Testis (tissue), 3 donors: ENCODE data around the gene EHBP1. TPM values are rescaled to one million over a fixed set of nuclear protein-coding genes. Genes with fewer than 3 reads are reported as not detected.

ENCODE experiments used
- DNase-seq: peaks from one replicate; pipeline ENCODE4 v3.0.0-alpha.2; 2019
- H3K27ac ChIP-seq, 2 donors: fragments of 200-600 bp; sonication (generic); one replicate each; pipeline ENCODE4 v1.5.1; 2019
- H3K27me3 ChIP-seq: fragments of 200-600 bp; sonication (generic); one replicate; pipeline ENCODE4 v1.5.1; 2019
- H3K36me3 ChIP-seq: fragments of 200-600 bp; sonication (generic); one replicate; pipeline ENCODE4 v1.5.1; 2017; ENCODE audit warnings: low read depth; ENCODE audit errors: missing control alignments
- H3K4me1 ChIP-seq: fragments of 200-600 bp; sonication (generic); one replicate; pipeline ENCODE4 v1.5.1; 2019
- H3K4me3 ChIP-seq, 2 donors: fragments of 200-600 bp; sonication (generic); one replicate each; pipeline ENCODE4 v1.5.1; 2017 to 2019
- H3K9me3 ChIP-seq: fragments of 200-600 bp; sonication (generic); one replicate; pipeline ENCODE4 v1.5.1; 2017
- POLR2A ChIP-seq: fragments of 450-650 bp; IDR thresholded peaks from one replicate; pipeline ENCODE4 v1.6.1; 2017; ENCODE audit warnings: antibody characterized with exemption, mild to moderate bottlenecking, moderate library complexity
- WGBS, 2 donors: methylation state at CpG; one replicate each; pipeline ENCODE4 v1.1.5; 2018; 5-methylcytosine and 5-hydroxymethylcytosine counted together
- intact Hi-C: fragments of 100-400 bp; cut with DNase I; formaldehyde crosslinking; loops from one replicate; pipeline ENCODE4 v1.15.1; 2023; ENCODE audit warnings: low total_unique reads
- polyA plus RNA-seq: library from polyadenylated mRNA; stranded (reverse); fragments of 350-450 nt; fragmentation: Illumina TruSeq; extraction: RNeasy Lipid Tissue Mini Kit (QIAGEN cat#74804); gene quantifications from one replicate; pipeline ENCODE4 v1.2.3, GENCODE V29; 2014; ENCODE audit warnings: low read depth, low replicate concordance; ENCODE audit not compliant: insufficient read depth
- total RNA-seq, 2 donors: library from RNA; depleted of rRNA; stranded (reverse); fragments of >200 nt; gene quantifications; one replicate each; pipeline ENCODE4 v1.2.3, GENCODE V29; 2016
- TF ChIP-seq, protein P1 (sequence below), 3 experiments: fragments of 450-650 bp in 2 of 3; fragments of 200-600 bp in 1 of 3; sonication (generic) in 1 of 3; IDR thresholded peaks; one replicate each; pipeline ENCODE4 v1.5.1; 2016 to 2019; ENCODE audit warnings: antibody characterized with exemption in 3 of 3, mild to moderate bottlenecking in 2 of 3, moderate library complexity in 1 of 3

EHBP1 gene
- total and polyA plus RNA-seq, 3 donors from 2014 or later = 69.3 to 99.5 (median 86.8) TPM

DNA sequence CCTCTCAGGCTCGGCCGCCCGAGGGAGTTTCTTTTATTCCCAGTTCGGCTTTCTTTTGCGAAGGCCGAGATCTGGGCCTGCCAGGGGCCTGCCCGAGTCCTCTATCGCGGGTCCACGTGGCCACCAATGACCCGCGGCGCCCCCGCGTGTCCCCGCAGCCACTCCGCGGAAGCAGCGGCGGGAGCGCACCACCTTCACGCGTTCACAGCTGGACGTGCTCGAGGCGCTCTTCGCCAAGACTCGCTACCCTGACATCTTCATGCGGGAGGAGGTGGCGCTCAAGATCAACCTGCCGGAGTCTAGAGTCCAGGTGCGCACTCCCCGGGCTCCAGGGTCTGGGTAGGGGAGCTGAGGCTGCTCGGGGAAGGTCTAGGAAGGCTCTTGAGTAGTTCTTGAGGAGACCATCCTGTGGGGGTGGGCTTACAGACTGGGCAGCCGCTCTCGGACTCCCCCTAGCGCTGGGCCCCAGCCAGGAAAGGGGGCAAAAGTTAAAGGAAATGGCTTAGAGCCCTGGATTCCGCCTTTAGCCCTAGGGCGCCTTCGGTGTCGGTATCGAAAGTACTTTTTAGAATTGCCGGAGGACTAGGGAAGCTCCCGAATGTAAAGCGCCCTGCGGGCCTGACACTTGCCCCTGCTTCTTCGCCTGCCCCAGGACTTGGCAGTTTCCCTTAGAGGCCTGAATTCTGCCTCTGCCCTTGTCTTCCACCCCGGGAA lies 348.5 kb downstream of the EHBP1 start:
- intact Hi-C loops = no loop called here
- H3K4me1 ChIP-seq = peaks cover 10% of the 10 kb centered on the region
- H3K27me3 ChIP-seq = peaks cover 1% of the 10 kb centered on the region
- no peaks in the 10 kb centered on the region for H3K36me3 ChIP-seq
- TF ChIP-seq POLR2A = no peak
- TF ChIP-seq, protein P1, sequence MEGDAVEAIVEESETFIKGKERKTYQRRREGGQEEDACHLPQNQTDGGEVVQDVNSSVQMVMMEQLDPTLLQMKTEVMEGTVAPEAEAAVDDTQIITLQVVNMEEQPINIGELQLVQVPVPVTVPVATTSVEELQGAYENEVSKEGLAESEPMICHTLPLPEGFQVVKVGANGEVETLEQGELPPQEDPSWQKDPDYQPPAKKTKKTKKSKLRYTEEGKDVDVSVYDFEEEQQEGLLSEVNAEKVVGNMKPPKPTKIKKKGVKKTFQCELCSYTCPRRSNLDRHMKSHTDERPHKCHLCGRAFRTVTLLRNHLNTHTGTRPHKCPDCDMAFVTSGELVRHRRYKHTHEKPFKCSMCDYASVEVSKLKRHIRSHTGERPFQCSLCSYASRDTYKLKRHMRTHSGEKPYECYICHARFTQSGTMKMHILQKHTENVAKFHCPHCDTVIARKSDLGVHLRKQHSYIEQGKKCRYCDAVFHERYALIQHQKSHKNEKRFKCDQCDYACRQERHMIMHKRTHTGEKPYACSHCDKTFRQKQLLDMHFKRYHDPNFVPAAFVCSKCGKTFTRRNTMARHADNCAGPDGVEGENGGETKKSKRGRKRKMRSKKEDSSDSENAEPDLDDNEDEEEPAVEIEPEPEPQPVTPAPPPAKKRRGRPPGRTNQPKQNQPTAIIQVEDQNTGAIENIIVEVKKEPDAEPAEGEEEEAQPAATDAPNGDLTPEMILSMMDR (IDR thresholded peaks at IDR 0.05) = no peak
- H3K9me3 ChIP-seq = no peaks in the 10 kb centered on the region
- no peak for DNase-seq
- WGBS, 2 donors = 7 to 20% methylated on average over 12 to 48 of the region's 48 CpGs
- H3K27ac ChIP-seq = no peak overlapping the region
- peak overlapping the region in 1 of 2 donors; percentile 27 for H3K4me3 ChIP-seq

DNA sequence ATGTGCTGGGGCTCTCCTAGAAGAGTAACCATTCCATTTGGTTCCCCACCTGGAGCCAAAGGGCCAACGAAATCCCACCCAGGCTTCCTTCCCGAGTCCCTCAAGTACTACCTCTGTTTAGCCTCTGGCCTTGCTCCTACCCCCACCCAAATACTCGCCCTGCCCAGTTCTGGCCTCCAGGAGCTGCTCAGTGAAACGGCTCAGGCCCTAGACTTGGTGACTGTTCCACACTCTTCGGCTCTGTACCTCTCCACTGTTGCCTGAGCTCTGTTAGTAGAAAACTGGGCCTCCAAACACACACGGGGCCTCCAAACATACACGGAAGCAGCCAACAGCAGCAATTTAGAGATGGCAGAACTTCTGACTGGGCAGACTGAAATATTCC lies 349.3 kb downstream of the EHBP1 start:
- Histone ChIP-seq H3K27ac (no peak overlapping the region), H3K4me1 (peaks cover 13% of the 10 kb centered on the region), H3K9me3 (no peaks in the 10 kb centered on the region), H3K4me3 (no peak overlapping the region), H3K27me3 (peaks cover 4% of the 10 kb centered on the region), H3K36me3 (no peaks in the 10 kb centered on the region)
- intact Hi-C loops = no loop called here
- TF ChIP-seq POLR2A = no peak
- WGBS, 2 donors = 20 to 29% methylated on average over 7 of the region's 7 CpGs
- DNase-seq = no peak

DNA sequence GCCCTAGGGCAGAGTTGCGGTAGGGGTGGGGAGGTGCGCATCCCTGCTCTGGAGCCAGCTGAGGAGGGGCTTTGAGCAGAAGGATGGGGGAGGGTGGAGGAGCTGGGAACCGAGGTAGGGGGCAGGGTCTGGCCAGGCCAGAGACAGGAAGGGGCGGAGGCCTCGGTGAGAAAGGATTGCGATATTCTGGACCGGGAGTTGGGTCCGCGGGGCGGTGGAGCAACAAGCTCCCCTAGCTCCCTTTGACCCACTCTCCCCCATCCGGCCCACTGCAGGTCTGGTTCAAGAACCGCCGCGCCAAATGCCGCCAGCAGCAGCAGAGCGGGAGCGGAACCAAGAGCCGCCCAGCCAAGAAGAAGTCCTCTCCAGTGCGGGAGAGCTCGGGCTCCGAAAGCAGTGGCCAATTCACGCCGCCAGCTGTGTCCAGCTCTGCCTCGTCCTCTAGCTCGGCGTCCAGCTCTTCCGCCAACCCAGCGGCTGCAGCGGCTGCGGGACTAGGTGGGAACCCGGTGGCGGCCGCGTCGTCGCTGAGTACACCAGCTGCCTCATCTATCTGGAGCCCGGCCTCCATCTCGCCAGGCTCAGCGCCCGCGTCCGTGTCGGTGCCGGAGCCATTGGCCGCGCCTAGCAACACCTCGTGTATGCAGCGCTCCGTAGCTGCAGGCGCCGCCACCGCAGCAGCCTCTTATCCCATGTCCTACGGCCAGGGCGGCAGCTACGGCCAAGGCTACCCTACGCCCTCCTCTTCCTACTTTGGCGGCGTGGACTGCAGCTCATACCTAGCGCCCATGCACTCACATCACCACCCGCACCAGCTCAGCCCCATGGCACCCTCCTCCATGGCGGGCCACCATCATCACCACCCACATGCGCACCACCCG lies 350.0 kb downstream of the EHBP1 start:
- H3K27me3 ChIP-seq = peaks cover 4% of the 10 kb centered on the region
- DNase-seq = no peak
- peaks cover 13% of the 10 kb centered on the region for H3K4me1 ChIP-seq
- H3K9me3 ChIP-seq = no peaks in the 10 kb centered on the region
- TF ChIP-seq POLR2A = no peak
- TF ChIP-seq, protein P1 (IDR thresholded peaks at IDR 0.05) = no peak
- no peaks in the 10 kb centered on the region for H3K36me3 ChIP-seq
- no peak overlapping the region for H3K27ac ChIP-seq
- intact Hi-C loops = no loop called here
- H3K4me3 ChIP-seq = peak overlapping the region in 1 of 2 donors; percentile 29
- 13 to 21% methylated on average over 31 to 32 of the region's 63 CpGs for WGBS, 2 donors

DNA sequence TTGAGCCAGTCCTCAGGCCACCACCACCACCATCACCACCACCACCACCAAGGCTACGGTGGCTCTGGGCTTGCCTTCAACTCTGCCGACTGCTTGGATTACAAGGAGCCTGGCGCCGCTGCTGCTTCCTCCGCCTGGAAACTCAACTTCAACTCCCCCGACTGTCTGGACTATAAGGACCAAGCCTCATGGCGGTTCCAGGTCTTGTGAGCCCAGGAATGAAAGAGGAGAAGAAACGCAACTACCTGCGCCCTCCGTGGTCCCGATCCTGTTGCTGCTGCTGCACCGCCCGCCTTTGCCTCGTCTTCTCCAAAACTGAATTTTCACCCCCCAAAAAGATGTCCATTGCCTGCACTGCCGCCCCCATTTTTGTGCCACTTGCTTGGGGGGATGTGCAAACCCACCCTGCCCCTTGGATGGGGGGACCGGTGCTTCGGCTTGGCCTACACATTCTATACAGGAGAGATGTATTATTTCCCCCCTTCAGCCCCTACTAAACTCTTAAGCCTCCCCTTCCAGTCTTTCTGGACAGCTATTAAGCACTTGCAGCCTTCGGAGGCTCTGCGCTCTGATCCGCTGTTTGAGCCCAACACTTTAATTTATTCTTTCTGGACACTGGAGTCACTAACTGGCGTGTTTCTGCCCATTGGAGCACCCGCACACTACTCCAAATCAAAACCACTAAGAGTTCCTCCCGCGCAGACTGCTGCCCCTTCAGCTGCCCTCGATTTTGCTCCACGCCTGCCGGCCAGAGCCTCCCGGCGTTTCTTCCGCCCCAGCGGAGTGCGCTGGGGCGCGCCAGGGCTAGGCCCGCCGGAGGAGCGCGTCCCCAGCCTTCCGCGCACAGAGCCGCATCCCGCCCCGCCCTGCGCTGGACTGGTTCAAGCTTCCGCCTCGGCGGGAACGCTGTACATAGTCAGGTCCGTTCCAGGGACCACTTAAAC lies 350.9 kb downstream of the EHBP1 start:
- Histone ChIP-seq H3K4me3 (peak overlapping the region in 1 of 2 donors; percentile 29), H3K36me3 (no peaks in the 10 kb centered on the region), H3K27me3 (peaks cover 4% of the 10 kb centered on the region), H3K27ac (no peak overlapping the region), H3K4me1 (peaks cover 13% of the 10 kb centered on the region), H3K9me3 (no peaks in the 10 kb centered on the region)
- no peak for DNase-seq
- TF ChIP-seq, protein P1 (IDR thresholded peaks at IDR 0.05) = no peak
- no peak for TF ChIP-seq POLR2A
- 23 to 33% methylated on average over 49 of the region's 49 CpGs for WGBS, 2 donors
- intact Hi-C loops = no loop called here
